Right lobe of liver (tissue), 6 donors: ENCODE data around the gene PCLO. TPM values are rescaled to one million over a fixed set of nuclear protein-coding genes. Genes with fewer than 3 reads are reported as not detected.
"Not testable (repeated sequence)": the region's sequence is repeated elsewhere in the genome, so short reads cannot be mapped to it uniquely, and the experiment has no call there.

Experiments
- ATAC-seq, 4 donors: fragments of 200-7000 bp; cut with Tn5 transposase; one replicate each; pipeline ENCODE4 v1.9.1; 2020; ENCODE audit warnings: mild to moderate bottlenecking in 4 of 4, moderate library complexity in 4 of 4
- DNase-seq, 3 donors: peaks; one replicate each; pipeline ENCODE4 v3.0.0-alpha.2; 2020
- H3K27ac ChIP-seq, 3 donors: fragments of 200-600 bp; one replicate each; pipeline ENCODE4 v1.8.0; 2022
- H3K27me3 ChIP-seq, 2 donors: fragments of 200-600 bp; one replicate each; pipeline ENCODE4 v1.8.0; 2022
- H3K36me3 ChIP-seq, 4 donors: fragments of 200-600 bp; sonication (generic) in 1 of 4; one replicate each; pipeline versions ENCODE4 v1.5.1 to v1.8.0; 2017 to 2022; ENCODE audit warnings: control low read depth in 1 of 4
- H3K4me1 ChIP-seq, 4 donors: fragments of 200-600 bp; sonication (generic) in 1 of 4; one replicate each; pipeline versions ENCODE4 v1.5.1 to v1.8.0; 2017 to 2022; ENCODE audit warnings: control low read depth in 1 of 4
- H3K4me3 ChIP-seq, 3 donors: fragments of 200-600 bp; one replicate each; pipeline ENCODE4 v1.8.0; 2022
- H3K9me3 ChIP-seq, 4 donors: fragments of 200-600 bp; sonication (generic) in 1 of 4; one replicate each; pipeline versions ENCODE4 v1.5.1 to v1.8.0; 2017 to 2022; ENCODE audit warnings: control low read depth in 1 of 4
- POLR2A ChIP-seq: fragments of 450-650 bp; IDR thresholded peaks from one replicate; pipeline ENCODE4 v1.6.1; 2017; ENCODE audit warnings: antibody characterized with exemption, mild to moderate bottlenecking
- WGBS: methylation state at CpG from one replicate; pipeline ENCODE4 v1.1.6; 2018; ENCODE audit warnings: low coverage, low lambda C conversion rate; ENCODE audit not compliant: insufficient coverage; ENCODE audit errors: missing lambda C conversion rate; 5-methylcytosine and 5-hydroxymethylcytosine counted together
- intact Hi-C, 2 donors: fragments of 100-400 bp; cut with DNase I; formaldehyde crosslinking; loops; one replicate each; pipeline versions ENCODE4 v1.11.2 to v1.14.1; 2022
- total RNA-seq, 6 experiments: library from RNA; depleted of rRNA in 2 of 6; stranded (reverse); fragments of >200 nt in 2 of 6; fragmentation: NEBNext Ultra II Directional in 3 of 6; extraction: Animal tissue kit (Norgen Biotek cat#: 25700) in 3 of 6; gene quantifications; one replicate each; pipeline versions ENCODE4 v1.1.0 to v1.2.4, GENCODE V29; 2016 to 2023
- TF ChIP-seq, protein P1 (sequence below), 4 donors: fragments of 200-600 bp in 3 of 4; fragments of 450-650 bp in 1 of 4; IDR thresholded peaks; one replicate each; pipeline versions ENCODE4 v1.5.1 to v1.8.0; 2016 to 2022; ENCODE audit warnings: antibody characterized with exemption in 4 of 4, mild to moderate bottlenecking in 2 of 4
- donor health status: DM: no; HTN: yes; CAD: no.
- donor health status: DM: no; HTN: no; CAD: no.
- donor health status: DM: no; HTN: no; CAD: no.
- donor health status: DM: no; HTN: yes; CAD: no.
- donor health status: DM: no; HTN: yes; CAD: no.

Gene PCLO
- total RNA-seq, 6 experiments from 2014 or later, result 0.22 to 1.1 (median 0.33) TPM

- H3K27ac ChIP-seq, result no peak overlapping the region
- no peaks in the 10 kb centered on the region for H3K36me3 ChIP-seq
- H3K27me3 ChIP-seq, result no peaks in the 10 kb centered on the region
- no peaks in the 10 kb centered on the region for H3K4me1 ChIP-seq
- ATAC-seq (no peak), DNase-seq (no peak)
- WGBS, result 48% methylated on average over 3 of the region's 3 CpGs
- H3K4me3 ChIP-seq, result no peak overlapping the region
- no peak for TF ChIP-seq POLR2A
- intact Hi-C loops, result no loop called here
- no peaks in the 10 kb centered on the region for H3K9me3 ChIP-seq
Observed at GRCh38 chr7:82897500-82897899, 265.2 kb downstream of the PCLO start.

GRCh38 chr7:82894341-82894740 lies 268.3 kb downstream of the PCLO start:
- DNase-seq, H3K27ac ChIP-seq, intact Hi-C loops, H3K9me3 ChIP-seq, H3K4me3 ChIP-seq, H3K4me1 ChIP-seq, H3K36me3 ChIP-seq, ATAC-seq, H3K27me3 ChIP-seq: not testable (repeated sequence)
- WGBS, result 46% methylated on average over 7 of the region's 7 CpGs

- WGBS, result 0% methylated on average over 1 of the region's 1 CpG
- Histone ChIP-seq H3K36me3 (no peaks in the 10 kb centered on the region), H3K4me1 (no peaks in the 10 kb centered on the region), H3K9me3 (no peaks in the 10 kb centered on the region), H3K27me3 (no peaks in the 10 kb centered on the region), H3K4me3 (no peak overlapping the region), H3K27ac (no peak overlapping the region)
- DNase-seq, result no peak
- TF ChIP-seq, protein P1, sequence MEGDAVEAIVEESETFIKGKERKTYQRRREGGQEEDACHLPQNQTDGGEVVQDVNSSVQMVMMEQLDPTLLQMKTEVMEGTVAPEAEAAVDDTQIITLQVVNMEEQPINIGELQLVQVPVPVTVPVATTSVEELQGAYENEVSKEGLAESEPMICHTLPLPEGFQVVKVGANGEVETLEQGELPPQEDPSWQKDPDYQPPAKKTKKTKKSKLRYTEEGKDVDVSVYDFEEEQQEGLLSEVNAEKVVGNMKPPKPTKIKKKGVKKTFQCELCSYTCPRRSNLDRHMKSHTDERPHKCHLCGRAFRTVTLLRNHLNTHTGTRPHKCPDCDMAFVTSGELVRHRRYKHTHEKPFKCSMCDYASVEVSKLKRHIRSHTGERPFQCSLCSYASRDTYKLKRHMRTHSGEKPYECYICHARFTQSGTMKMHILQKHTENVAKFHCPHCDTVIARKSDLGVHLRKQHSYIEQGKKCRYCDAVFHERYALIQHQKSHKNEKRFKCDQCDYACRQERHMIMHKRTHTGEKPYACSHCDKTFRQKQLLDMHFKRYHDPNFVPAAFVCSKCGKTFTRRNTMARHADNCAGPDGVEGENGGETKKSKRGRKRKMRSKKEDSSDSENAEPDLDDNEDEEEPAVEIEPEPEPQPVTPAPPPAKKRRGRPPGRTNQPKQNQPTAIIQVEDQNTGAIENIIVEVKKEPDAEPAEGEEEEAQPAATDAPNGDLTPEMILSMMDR (IDR thresholded peaks at IDR 0.05), result no peak
- no peak for TF ChIP-seq POLR2A
- intact Hi-C loops, result no loop called here
- no peak for ATAC-seq
Observed at GRCh38 chr7:82886324-82886723, 276.4 kb downstream of the PCLO start.

- no peaks in the 10 kb centered on the region for H3K4me1 ChIP-seq
- DNase-seq, result no peak
- H3K27ac ChIP-seq, result no peak overlapping the region
- ATAC-seq, result no peak
- H3K9me3 ChIP-seq, result no peaks in the 10 kb centered on the region
- H3K36me3 ChIP-seq, result no peaks in the 10 kb centered on the region
- no peak for TF ChIP-seq POLR2A
- TF ChIP-seq, protein P1 (IDR thresholded peaks at IDR 0.05), result no peak
- intact Hi-C loops, result no loop called here
- 69% methylated on average over 6 of the region's 6 CpGs for WGBS
- H3K27me3 ChIP-seq, result no peaks in the 10 kb centered on the region
- no peak overlapping the region for H3K4me3 ChIP-seq
Observed at GRCh38 chr7:82865856-82866255, 296.8 kb downstream of the PCLO start.

DNA sequence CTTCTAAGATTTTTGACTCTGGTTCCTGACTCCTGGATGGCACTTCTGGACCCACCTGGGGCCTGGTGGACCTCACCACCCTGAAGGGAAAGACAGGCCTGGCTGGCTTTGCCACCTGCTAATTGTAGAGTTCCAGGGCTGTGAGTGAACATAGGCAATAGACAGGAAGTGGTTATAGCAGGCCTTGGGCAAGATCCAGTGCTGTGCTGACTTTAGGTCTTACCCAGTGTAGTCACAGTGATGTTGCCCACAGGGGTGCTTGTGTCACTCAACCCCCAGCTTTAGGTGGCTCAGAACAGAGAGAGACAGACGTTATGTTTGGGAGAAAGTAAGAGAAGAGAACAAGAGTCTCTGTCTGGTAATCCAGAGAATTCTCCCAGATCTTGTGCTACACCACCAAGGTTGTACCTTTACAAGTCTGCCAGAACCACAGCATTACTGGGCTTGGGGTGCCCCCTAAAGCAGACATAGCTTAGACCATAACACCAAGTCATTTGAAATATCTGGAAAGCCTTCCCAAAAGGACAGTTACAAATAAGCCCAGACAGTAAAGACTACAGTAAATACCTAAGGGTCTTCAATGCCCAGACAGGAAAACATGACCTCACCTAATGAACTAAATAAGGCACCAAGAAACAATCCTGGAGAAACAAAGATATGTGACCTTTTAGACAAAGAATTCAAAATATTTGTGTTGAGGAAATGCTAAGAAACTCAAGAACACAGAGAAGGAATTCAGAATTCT lies 303.4 kb downstream of the PCLO start:
- intact Hi-C loops, result no loop called here
- no peak for ATAC-seq
- H3K27me3 ChIP-seq, result no peaks in the 10 kb centered on the region
- no peaks in the 10 kb centered on the region for H3K36me3 ChIP-seq
- no peak overlapping the region for H3K27ac ChIP-seq
- no peak for DNase-seq
- no peak overlapping the region for H3K4me3 ChIP-seq
- H3K9me3 ChIP-seq, result no peaks in the 10 kb centered on the region
- WGBS, result 11% methylated on average over 1 of the region's 1 CpG
- TF ChIP-seq, protein P1 (IDR thresholded peaks at IDR 0.05), result no peak
- TF ChIP-seq POLR2A, result no peak
- H3K4me1 ChIP-seq, result no peaks in the 10 kb centered on the region
